ACHN (cell line): ENCODE data around the gene DBNDD1.
"Not testable (repeated sequence)": the region's sequence is repeated elsewhere in the genome, so short reads cannot be mapped to it uniquely, and the experiment has no call there.

Experiments used
- DNase-seq: peaks from one replicate; pipeline ENCODE4 v3.0.0-alpha.2; 2015
- in situ Hi-C: cut with HindIII; loops from 2 replicates; pipeline ENCODE4 v1.10.0; 2017; ENCODE audit warnings: low sequenced_read_pairs, low pct_ligation_motif_present, low pct_unique_long_range_greater_than_20kb

DBNDD1 gene, protein sequence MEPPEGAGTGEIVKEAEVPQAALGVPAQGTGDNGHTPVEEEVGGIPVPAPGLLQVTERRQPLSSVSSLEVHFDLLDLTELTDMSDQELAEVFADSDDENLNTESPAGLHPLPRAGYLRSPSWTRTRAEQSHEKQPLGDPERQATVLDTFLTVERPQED

DNA sequence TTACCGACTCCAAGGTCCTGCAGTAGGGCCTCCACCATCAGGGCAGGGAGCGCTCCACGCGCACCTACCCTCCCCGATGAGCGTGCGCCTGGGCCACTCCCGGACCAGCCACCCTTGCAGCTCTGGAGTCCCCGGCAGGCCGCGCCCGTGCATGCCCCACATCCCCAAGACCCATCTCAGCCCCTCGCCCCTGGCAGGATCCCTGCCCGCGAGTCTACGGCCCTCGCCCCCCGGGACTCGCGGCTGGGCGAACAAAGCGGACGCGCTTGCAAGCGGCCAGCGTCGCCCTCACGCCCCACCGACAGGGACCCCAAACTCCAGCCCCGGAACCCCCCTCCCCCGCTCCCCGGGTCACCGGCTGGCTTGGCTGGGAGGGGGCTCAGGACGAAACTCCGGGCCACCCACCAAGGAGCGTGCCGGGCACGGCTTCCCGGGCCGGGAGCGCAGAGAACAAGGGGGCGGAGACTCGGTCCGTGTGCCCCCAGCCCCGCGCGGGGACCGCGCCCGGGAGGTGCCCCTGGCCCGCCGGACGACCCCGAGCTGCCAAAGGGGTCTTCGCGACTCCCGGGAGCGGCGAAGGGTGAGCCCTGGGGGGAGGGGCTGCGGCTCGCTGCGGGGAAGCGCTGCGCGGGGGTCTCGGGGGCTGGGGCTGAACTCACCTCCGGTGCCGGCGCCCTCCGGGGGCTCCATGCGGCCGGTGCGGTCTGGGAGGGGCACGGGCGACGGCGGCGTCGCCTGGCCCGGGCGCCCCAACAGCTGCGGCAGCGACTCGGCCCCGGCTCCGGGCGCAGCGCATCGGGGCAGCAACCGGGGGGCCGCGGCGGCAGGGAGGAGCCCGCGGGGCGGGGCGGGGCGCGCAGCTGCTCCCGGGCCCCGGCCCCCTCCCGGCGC, at the start of gene DBNDD1:
Gene DBNDD1 (minus strand): TSS at position 805 of the 891 bp plus-strand sequence. CDS start 115 bp downstream, at position 690.
- in situ Hi-C loops, result no loop called here
- no peak for DNase-seq

DNA sequence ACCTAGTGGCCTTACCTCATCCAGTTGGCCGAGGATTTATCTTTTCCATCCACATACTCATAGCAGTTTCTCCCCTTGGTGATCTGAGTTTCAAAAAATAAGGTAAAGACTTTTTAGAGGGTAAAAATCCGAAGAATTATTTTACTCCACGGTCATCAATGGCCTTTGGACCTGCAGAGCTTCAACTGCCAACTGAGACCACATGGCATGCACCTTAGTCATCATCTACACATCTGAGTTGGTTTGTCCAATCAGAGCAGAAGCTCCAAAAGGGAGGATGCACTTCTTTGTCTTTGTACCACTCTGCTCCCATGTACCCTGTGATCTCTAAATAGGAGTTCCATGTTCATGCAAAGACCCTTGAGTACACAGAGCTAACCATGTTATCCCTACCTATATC, 42.2 kb upstream of the DBNDD1 start:
- no peak for DNase-seq
- in situ Hi-C loops, result no loop called here

DNA sequence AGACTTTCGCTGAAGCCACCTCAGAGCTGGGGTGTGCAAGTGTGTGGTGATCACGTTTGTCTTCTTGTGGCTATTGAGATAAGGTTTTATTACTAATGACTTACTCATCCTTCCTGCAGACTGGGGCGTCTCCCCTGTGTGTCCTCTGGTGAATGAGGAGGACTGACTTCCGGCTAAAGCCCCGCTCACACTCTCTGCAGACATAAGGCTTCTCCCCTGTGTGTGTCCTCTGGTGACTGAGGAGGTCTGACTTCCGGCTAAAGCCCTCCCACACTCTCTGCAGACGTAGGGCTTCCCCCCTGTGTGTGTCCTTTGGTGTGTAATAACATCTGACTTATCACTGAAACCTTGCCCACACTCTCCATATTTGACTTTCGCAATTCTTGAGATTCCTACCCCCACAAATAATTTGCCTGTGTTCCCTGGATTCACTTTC, 38.5 kb upstream of the DBNDD1 start:
- in situ Hi-C loops, result no loop called here
- DNase-seq, result no peak

DNA sequence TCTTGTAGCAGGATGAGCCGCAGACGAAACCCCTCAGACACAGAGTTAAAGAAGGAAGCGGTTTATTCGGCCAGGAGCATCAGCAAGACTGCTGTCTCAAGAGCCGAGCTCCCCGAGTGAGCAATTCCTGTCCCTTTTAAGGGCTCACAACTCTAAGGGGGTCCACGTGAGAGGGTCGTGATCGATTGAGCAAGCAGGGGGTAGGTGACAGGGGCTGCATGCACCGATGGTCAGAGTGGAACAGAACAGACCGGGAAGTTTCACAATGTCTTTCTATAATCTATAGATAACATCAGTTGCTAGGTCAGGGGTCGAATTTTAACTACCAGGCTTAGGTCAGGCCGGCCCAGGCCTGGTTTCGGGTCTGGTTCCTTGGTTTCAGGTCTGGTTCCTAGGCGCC, 37.3 kb upstream of the DBNDD1 start:
- in situ Hi-C loops, DNase-seq: not testable (repeated sequence)

DNA sequence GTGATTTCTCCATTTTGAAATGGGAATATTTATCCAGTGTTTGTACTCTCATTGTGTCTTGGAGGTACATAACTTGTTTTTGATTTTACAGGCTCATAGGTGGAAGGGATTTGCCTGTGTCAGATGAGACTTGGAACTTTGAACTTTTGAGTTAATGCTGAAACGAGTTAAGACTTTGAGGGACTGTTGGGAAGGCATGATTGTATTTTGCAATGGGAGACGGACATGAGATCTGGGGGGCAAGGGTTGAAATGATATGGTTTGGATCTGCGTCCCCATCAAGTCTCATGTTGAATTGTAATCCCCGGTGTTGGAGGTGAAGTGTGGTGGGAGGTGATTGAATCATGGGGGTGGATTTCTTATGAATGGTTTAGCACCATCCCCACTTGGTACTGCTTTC, 36.1 kb upstream of the DBNDD1 start:
- DNase-seq, result no peak
- in situ Hi-C loops, result no loop called here

DNA sequence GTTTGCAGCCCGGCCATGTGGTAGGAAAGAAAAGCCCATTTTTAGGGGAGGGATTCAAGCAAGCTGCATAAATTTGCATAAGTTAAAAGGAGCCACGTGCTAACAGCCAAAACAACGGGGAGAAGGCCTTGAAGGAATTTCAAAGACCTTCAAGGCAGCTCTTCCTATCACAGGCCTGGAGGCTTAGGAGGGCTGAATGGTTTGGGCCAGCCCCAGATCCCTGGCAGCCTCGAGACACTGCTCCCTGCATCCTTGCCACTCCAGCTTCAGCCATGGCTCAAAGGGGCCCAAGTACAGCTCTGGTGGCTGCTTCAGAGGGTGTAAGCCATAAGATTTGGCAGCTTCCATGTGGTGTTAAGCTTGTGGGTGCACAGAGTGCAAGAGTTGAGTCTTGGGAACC, 35.3 kb upstream of the DBNDD1 start:
- DNase-seq, result no peak
- in situ Hi-C loops, result no loop called here

DNA sequence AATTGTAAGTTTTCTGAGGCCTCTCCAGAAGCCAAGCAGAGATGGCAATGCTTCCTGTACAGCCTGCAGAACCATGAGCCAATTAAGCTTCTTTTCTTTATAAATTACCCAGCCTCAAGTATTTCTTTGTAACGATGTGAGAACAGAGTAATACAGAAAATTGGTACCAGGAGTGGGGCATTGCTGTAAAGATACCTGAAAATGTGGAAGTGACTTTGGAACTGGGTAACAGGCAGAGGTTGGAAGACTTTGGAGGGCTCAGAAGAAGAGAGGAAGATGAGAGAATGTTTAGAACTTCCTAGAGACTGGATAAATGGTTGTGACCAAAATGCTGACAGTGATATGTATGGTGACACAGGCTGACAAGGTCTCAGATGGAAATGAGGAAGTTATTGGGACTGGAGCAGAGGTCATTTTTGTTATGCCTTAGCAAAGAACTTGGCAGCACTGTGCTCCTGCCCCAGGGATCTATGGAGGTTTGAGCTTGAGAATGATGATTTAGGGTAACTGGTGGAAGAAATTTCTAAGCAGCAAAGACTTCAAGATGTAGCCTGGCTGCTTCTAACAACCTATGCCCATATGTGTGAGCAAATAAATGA, 34.7 kb upstream of the DBNDD1 start:
- in situ Hi-C loops, result no loop called here
- DNase-seq, result no peak

DNA sequence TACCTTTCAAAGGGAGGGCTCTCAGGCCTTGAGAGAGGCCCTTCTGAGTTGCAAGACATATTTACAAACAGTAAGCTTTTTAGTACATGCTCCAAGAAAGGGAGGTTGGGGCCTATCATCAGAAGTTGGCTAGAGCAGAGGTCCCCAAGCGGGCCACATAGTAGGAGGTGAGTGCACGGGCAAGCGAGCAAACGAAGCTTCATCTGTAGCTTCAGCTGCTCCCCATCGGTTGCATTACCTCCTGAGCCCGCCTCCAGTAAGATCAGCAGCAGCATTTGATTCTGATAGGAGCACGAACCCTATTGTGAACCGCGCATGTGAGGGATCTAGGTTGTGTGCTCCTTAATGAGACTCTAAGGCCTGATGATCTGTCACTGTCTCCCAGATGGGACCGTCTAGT, 31.7 kb upstream of the DBNDD1 start:
- in situ Hi-C loops, result no loop called here
- DNase-seq, result no peak

DNA sequence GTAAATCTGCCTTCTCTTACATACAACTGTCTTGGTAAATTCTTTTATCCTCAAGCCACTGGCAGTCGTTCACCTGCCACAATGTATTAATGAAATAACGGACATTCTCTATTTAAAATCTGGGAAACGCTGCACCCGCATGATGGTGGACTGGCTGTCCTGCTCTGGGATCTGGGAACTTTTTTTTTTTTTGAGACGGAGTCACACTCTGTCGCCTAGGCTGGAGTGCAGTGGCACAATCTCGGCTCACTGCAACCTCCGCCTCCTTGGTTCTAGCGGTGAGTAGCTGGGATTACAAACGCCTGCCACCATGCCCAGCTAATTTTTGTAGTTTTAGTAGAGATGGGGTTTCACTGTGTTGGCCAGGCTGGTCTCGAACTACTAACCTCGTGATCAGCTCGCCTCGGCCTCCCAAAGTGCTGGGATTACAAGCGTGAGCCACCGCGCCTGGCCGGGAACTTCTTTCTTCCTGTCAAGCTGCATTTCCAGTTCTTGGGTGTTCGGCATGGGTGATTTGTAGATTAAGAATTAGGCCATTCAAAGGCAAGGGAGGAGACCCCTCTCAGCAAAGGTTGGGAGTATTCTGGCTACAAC, 29.6 kb upstream of the DBNDD1 start:
- in situ Hi-C loops, result no loop called here
- no peak for DNase-seq

DNA sequence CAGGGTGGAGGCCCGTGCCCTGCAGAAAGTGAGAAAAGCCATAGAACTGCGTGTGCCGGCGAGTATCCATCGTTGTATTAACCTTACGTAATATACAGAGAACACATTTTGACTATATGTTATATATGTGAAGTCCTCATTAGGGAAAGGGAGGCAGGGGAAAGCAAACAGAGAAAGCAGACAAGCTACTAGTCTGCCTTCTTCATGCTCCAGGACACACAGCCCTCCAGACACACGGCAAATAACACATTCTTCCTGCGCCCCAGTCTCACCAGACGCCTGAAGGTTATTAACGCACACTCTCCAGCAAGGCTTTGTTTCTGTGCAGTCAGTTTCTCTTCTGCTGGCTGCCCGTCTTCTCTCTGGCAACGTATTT, 29.1 kb upstream of the DBNDD1 start:
- no peak for DNase-seq
- in situ Hi-C loops, result no loop called here

DNA sequence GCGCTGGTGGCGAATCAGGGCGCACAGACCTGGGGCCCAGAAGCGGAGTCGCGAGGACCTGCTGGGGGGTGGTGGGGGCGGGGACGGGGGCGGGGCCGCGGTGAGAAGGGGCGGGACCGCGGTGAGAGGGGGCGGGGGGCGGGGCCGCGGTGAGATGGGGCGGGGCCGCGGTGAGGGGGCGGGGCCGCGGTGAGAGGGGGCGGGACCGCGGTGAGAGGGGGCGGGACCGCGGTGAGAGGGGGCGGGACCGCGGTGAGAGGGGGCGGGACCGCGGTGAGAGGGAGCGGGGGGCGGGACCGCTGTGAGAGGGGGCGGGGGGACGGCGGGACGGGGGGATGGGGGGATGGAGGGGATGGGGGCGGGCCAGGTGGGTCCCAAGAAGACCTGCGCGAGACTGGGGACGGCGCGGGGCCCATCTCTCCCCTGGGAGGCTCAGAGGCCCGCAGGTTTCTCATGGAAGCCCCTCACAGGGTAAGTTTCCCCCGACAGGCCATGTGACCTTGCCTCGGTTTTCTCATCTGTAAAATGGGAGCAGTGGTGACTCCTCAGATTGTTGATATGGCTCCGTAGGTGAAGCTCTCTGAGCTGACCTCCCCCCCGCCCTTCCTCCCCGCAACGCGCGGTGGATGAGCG, 28.6 kb upstream of the DBNDD1 start:
- in situ Hi-C loops, result no loop called here
- no peak for DNase-seq

DNA sequence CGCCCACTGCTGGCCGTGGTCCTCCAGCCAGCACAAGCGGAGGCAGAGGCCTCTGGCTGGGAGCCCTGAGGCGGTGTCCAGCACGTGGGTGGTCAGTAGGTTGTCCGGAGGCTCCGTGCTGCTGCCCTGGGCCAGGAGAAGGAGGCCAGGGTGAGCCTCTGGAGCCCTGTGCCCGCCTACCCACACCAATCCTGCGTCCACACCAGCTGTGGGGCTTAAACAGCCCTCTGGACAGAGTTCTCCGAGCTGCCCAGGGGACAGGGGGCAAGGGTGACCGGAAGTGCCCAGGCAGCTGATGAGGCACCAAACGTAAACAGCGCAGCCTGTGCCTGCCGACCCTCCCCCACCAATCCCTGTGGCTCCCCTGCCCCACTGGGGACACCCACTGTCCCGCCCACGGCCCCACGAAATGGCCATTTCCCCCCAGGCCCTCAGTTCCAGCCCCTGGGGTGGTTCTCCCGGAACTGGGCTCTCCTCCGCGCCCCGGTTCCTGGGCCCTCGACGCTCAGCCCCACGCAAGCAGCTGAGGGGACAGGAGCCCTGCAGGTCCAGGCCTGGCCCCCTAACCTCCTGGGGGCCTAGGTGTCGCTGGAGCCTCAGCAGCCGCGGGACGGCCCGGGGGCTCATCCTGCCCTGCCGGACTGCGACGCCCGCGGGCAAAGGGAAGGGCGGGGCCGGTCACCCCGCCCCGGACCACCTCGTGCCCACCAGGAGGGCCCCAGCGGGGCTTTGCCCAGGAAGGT, 27.9 kb upstream of the DBNDD1 start:
- in situ Hi-C loops, result no loop called here
- peak; percentile 73 for DNase-seq

DNA sequence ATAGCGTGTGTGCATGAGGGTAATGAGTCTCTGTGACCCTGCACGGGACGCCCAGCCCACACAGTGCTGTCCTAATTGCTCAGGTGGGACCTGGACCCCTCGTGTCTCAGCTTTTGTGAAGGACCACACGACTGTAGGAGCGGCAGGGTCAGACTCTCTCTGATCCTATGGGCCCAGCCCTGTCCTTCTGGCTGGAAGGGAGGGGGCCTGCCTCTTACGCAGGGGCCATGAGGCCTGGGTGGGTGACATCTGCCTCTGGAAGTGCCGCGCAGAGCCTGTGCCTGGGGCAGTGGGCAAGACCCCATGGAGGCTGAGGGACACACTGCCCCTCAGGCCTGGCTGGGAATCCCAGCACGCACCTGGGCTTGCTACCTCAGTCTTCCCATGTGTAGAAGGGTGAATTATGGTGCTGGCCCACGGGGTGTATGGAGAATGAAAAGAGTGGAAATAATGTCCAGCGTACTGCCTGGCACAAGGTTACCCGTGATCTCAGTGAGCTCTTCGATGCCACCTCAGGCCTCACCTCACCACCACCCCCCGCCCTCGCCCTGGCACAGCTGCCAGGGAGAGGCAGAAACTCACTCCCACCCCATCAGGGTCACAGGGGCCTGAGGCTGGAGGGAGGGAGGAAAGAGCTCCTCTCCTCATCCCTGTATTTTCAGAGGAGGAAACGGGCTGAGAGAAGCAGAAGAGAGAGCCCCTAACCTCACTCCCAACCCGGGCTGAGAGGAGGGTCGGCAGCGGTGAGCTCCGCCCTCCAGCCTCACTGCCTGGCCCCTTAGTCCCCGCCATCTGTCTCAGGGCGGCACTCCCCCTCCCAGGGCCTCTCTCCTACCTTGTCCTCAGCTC, 27.1 kb upstream of the DBNDD1 start:
- in situ Hi-C loops, result no loop called here
- no peak for DNase-seq

DNA sequence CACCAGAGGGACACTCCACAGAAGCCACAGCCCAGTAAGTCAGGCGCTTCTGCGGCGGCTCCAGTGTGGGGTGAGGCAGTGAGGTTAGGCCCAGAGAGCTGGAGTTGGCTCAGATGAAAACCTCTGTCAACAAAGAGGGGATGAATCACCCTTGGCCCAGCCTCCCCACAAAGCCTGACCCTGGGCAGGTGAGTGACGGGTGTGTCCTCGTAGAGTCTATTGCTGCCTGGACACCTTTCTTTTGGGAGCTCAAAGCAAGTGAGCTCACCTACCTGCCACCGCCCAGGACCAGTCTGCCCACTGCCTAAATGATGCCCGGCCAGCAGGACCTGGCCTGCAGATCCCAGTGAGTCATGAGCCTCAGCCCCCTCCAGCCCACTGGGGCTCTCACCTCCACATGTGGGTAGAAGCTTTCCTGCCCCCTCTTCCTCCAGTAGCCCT, 24.9 kb upstream of the DBNDD1 start:
- in situ Hi-C loops, result no loop called here
- DNase-seq, result no peak

DNA sequence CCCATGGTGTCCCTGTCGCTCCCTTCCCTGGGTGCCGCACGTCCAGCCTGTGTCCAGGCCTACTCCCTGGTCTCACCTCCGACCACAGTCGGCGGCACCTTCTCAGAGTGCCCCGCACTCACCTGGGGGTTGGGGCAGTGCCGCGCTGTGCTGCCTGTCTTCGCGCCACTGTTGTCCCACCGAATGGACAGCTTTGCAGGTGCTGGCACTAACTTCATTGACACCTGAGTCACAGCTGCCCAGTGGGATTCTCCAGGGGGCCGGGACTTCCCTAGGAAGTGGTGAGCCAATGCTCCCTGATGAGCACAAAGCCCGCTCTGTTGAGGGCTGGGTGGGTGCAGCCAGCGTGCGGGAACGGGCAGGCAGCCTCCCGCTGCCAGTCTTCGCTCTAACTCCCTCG, 24.3 kb upstream of the DBNDD1 start:
- in situ Hi-C loops, result no loop called here
- DNase-seq, result no peak

DNA sequence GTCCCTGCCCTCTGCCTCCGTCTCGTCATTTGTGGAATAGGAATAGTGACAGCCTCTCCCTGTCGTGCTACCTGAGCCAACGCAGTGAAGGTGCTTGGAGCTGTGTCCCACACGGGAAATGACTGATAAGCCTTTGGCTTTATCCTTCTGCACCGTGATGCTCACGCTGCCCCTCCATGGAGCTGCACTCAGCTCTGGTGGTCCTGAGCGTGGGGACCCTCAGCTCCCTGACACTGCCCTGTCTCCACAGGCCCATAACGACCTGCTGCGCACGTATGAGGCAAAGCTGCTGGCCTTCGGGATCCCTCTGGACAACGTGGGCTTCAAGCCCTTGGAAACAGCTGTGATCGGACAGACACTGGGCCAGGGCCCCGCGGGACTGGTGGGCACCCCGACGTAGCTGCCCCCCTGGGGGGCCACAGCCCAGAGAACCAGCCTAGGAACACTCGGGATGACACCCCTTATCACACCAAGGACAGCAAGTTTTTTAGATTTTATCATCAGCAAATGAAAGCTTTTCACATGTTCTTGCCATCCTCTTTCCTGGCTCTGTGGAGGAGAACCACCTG, 23.8 kb upstream of the DBNDD1 start:
- in situ Hi-C loops, result no loop called here
- no peak for DNase-seq

DNA sequence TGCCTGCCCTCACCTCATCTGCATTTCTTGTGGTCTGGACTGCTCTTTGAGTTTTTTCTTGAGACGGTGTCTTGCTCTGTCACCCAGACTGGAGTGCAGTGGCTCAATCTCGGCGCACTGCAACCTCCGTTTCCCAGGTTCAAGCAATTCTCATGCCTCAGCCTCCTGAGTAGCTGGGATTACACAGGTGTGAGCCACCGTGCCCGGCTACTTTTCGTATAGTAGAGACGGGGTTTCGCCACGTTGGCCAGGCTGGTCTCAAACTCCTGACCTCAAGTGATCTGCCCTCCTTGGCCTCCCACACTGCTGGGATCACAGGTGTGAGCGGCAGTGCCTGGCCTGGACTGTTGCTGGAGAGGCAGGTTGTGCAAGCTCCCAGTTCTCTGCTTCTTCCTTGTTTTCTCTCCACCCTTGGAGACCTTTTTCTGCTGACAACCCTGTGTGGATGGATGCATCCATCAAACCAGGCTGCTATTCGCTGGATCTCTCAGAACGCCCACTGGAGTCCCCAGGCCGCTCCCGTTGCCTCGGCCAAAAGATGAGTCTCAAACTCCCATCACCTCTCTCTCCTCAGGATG, 22.7 kb upstream of the DBNDD1 start:
- in situ Hi-C loops, result no loop called here
- no peak for DNase-seq
